ENCODE results near the gene KIF1A.

KIF1A gene

GRCh38 chr2:240760576-240761246, 59.3 kb downstream of the KIF1A start:
- DNase-seq = no peak

GRCh38 chr2:240760121-240760520, 59.9 kb downstream of the KIF1A start:
- no peak for DNase-seq

GRCh38 chr2:240759459-240759858, 60.6 kb downstream of the KIF1A start:
- no peak for DNase-seq

- DNase-seq = no peak
Measured at GRCh38 chr2:240757086-240757614, 62.9 kb downstream of the KIF1A start.

GRCh38 chr2:240752209-240752608, 67.8 kb downstream of the KIF1A start:
- DNase-seq = no peak

GRCh38 chr2:240750409-240750808, 69.6 kb downstream of the KIF1A start:
- no peak for DNase-seq

- DNase-seq = no peak
Measured at GRCh38 chr2:240749516-240749915, 70.5 kb downstream of the KIF1A start.

- DNase-seq = no peak
Measured at GRCh38 chr2:240747256-240747655, 72.8 kb downstream of the KIF1A start.

- no peak for DNase-seq
Measured at GRCh38 chr2:240746671-240747070, 73.3 kb downstream of the KIF1A start.

GRCh38 chr2:240745962-240746361, 74.1 kb downstream of the KIF1A start:
- DNase-seq = no peak

- DNase-seq = no peak
Measured at GRCh38 chr2:240745456-240745855, 74.6 kb downstream of the KIF1A start.

- DNase-seq = no peak
Measured at GRCh38 chr2:240742602-240743095, 77.4 kb downstream of the KIF1A start.

GRCh38 chr2:240741091-240741490, 78.9 kb downstream of the KIF1A start:
- no peak for DNase-seq

GRCh38 chr2:240739797-240740196, 80.2 kb downstream of the KIF1A start:
- peak; percentile 20 for DNase-seq

GRCh38 chr2:240737958-240738357, 82.1 kb downstream of the KIF1A start:
- no peak for DNase-seq

- DNase-seq = no peak
Measured at GRCh38 chr2:240737512-240737911, 82.5 kb downstream of the KIF1A start.

GRCh38 chr2:240736281-240737250, 83.5 kb downstream of the KIF1A start:
- no peak for DNase-seq

GRCh38 chr2:240735476-240735875, 84.5 kb downstream of the KIF1A start:
- DNase-seq = no peak

GRCh38 chr2:240734756-240735155, 85.3 kb downstream of the KIF1A start:
- DNase-seq = no peak

GRCh38 chr2:240733803-240734495, 86.1 kb downstream of the KIF1A start:
- DNase-seq = peak in 1 of 2 experiments; percentile 16

- DNase-seq = no peak
Measured at GRCh38 chr2:240732911-240733622, 87.0 kb downstream of the KIF1A start.

- no peak for DNase-seq
Measured at GRCh38 chr2:240732184-240732583, 87.8 kb downstream of the KIF1A start.

All from activated CD4-positive, alpha-beta T cell treated with anti-CD3 and anti-CD28 coated beads, Interleukin-2, amount 50 U/mL, for 4 hours (primary cell).